Prostate gland (tissue), 2 donors: ENCODE measurements around the gene SIGLEC15. TPM values are rescaled to one million over a fixed set of nuclear protein-coding genes. Genes with fewer than 3 reads are reported as not detected.

Source experiments
- DNase-seq: peaks from one replicate; pipeline ENCODE4 v3.0.0-alpha.2; 2019; ENCODE audit warnings: low spot score
- H3K27ac ChIP-seq, 2 donors: fragments of 200-600 bp; sonication (generic); 2 replicates each; pipeline ENCODE4 v1.5.1; 2017 to 2019
- H3K27me3 ChIP-seq: fragments of 200-600 bp; sonication (generic); replicated peaks from 2 replicates; pipeline ENCODE4 v1.5.1; 2019; ENCODE audit not compliant: insufficient read depth
- H3K36me3 ChIP-seq, 2 donors: fragments of 200-600 bp; sonication (generic); 1 replicate in 1 of 2; 2 replicates in 1 of 2; pipeline versions ENCODE4 v1.5.1 to v1.8.1; 2017 to 2019
- H3K4me1 ChIP-seq: fragments of 200-600 bp; sonication (generic); replicated peaks from 2 replicates; pipeline ENCODE4 v1.5.1; 2019
- H3K4me3 ChIP-seq, 2 donors: fragments of 200-600 bp; sonication (generic); 2 replicates each; pipeline ENCODE4 v1.5.1; 2017 to 2019
- H3K9me3 ChIP-seq: fragments of 200-600 bp; sonication (generic); 2 replicates; pipeline ENCODE4 v1.5.1; 2017
- POLR2A ChIP-seq: fragments of 450-650 bp; IDR thresholded peaks from one replicate; pipeline ENCODE4 v1.6.1; 2016; ENCODE audit warnings: antibody characterized with exemption, mild to moderate bottlenecking
- POLR2AphosphoS5 ChIP-seq: sonication (generic); formaldehyde crosslinking; IDR thresholded peaks from one replicate; pipeline ENCODE4 v1.6.1; 2017; ENCODE audit warnings: antibody characterized with exemption
- WGBS: methylation state at CpG from one replicate; pipeline ENCODE4 v1.1.5; 2018; 5-methylcytosine and 5-hydroxymethylcytosine counted together
- intact Hi-C: fragments of 100-400 bp; cut with DNase I; formaldehyde crosslinking; loops from one replicate; pipeline ENCODE4 v1.14.2; 2022
- total RNA-seq, 2 donors: library from RNA; depleted of rRNA; stranded (reverse); fragments of >200 nt; gene quantifications; one replicate each; pipeline ENCODE4 v1.1.0, GENCODE V29; 2016
- TF ChIP-seq, protein P1 (sequence below), 4 experiments: fragments of 200-600 bp in 2 of 4; fragments of 450-650 bp in 2 of 4; sonication (generic) in 2 of 4; IDR thresholded peaks; 1 replicate in 3 of 4; 2 replicates in 1 of 4; pipeline ENCODE4 v1.5.1; 2016 to 2019; ENCODE audit warnings: antibody characterized with exemption in 4 of 4, mild to moderate bottlenecking in 2 of 4, moderate library complexity in 2 of 4

The SIGLEC15 gene
- total RNA-seq, 2 donors from 2014 or later, result 0.91 TPM; not detected in 1

DNA sequence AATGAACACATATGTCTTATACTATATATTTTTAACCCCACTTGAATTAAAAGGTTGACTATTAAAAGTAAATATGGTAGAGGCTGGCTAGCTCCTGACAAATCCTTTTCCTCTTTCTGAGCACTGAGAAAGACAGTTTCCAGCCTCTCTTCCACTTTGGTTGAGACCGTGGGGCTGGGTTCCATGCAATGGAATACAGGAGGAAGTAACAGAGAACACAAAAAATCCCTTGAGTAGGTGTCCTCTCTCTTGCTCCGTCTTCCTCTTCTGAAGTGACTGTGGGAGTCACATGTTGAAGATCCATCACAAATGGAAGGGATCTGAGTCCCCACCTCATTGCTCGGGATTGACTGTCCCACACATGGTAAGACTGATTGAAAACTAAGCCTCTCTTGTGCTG, 36.6 kb upstream of the SIGLEC15 start:
- 91% methylated on average over 3 of the region's 3 CpGs for WGBS
- H3K36me3 ChIP-seq, result no peaks in the 10 kb centered on the region
- H3K27ac ChIP-seq, result no peak overlapping the region
- no peak for DNase-seq
- no peak overlapping the region for H3K4me3 ChIP-seq
- intact Hi-C loops, result no loop called here
- no peaks in the 10 kb centered on the region for H3K9me3 ChIP-seq
- no peaks in the 10 kb centered on the region for H3K27me3 ChIP-seq
- no peak for TF ChIP-seq POLR2A
- TF ChIP-seq POLR2AphosphoS5, result no peak
- TF ChIP-seq, protein P1, sequence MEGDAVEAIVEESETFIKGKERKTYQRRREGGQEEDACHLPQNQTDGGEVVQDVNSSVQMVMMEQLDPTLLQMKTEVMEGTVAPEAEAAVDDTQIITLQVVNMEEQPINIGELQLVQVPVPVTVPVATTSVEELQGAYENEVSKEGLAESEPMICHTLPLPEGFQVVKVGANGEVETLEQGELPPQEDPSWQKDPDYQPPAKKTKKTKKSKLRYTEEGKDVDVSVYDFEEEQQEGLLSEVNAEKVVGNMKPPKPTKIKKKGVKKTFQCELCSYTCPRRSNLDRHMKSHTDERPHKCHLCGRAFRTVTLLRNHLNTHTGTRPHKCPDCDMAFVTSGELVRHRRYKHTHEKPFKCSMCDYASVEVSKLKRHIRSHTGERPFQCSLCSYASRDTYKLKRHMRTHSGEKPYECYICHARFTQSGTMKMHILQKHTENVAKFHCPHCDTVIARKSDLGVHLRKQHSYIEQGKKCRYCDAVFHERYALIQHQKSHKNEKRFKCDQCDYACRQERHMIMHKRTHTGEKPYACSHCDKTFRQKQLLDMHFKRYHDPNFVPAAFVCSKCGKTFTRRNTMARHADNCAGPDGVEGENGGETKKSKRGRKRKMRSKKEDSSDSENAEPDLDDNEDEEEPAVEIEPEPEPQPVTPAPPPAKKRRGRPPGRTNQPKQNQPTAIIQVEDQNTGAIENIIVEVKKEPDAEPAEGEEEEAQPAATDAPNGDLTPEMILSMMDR (IDR thresholded peaks at IDR 0.05), result no peak
- H3K4me1 ChIP-seq, result peaks cover 5% of the 10 kb centered on the region

DNA sequence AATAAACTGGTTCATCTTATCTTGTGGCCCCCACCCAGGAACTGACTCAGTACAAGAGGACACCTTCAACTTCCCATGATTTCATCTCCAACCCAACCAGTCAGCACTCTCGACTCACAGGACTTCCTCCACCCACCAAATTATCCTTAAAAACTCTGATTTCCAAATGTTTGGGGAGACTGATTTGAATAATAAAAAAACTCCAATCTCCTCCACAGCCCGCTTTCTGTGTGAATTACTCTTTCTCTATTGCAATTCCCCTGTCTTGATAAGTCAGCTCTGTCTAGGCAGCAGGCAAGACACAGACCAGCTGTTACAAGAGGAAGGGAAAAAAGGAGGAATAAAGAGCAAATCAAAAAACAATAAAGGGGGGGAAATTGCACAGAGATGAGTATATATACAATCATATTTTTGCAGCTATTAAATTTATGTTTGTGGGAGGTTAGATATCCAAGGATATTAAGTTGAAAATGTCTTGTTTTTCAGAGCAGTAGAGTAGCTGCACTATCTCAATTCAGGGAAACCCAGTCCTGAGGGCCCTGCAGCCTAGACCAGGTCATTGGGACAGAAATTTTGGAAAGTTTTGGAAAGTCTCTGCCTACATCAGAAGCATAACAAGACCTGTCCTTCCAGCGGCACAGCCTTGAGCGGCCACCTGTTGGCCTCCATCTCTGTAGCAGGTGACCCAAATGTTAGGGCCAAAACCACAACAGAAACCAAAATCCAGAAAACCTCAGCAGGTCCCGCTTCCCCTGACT, 32.8 kb upstream of the SIGLEC15 start:
- no peak overlapping the region for H3K4me3 ChIP-seq
- TF ChIP-seq, protein P1 (IDR thresholded peaks at IDR 0.05), result no peak
- TF ChIP-seq POLR2AphosphoS5 (no peak), POLR2A (no peak)
- no peaks in the 10 kb centered on the region for H3K27me3 ChIP-seq
- H3K27ac ChIP-seq, result no peak overlapping the region
- H3K36me3 ChIP-seq, result no peaks in the 10 kb centered on the region
- H3K9me3 ChIP-seq, result no peaks in the 10 kb centered on the region
- H3K4me1 ChIP-seq, result no peaks in the 10 kb centered on the region
- intact Hi-C loops, result no loop called here
- 69% methylated on average over 5 of the region's 5 CpGs for WGBS
- no peak for DNase-seq

DNA sequence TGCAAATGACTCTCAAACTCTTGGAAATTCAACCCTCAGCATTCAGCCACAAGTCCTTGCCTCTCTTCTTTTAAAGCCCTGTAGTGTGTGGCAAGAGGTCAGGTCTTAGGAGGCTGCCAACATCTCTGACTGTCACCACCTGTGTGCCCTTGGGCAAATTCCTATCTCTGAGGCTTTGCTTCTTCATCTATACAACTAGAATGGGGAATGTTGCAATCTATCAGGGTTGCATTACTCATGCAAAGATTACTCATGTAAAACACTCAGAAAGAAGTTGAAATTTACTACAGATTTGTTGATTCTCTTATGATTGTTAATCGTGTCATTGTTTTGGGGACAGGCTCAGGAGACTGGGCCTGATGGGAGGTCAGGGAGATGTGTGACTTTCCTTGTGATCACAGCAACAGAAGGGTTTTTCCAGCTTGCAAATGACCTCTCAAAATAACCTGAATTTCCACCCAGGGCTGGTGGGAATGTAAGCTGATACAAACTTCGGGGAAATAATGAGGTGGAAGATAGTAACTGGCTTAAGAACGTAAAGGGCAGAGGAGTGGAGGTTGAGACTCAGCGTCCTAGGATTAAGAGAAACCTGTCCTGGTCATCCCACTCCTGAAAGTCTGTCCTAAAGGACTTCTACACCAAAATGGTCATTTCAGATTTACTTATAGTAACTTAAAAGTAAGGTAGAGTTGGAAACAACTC, 32.1 kb upstream of the SIGLEC15 start:
- Histone ChIP-seq H3K9me3 (no peaks in the 10 kb centered on the region), H3K4me3 (no peak overlapping the region), H3K36me3 (no peaks in the 10 kb centered on the region), H3K4me1 (no peaks in the 10 kb centered on the region), H3K27ac (peak overlapping the region in 1 of 2 donors; percentile 38), H3K27me3 (no peaks in the 10 kb centered on the region)
- DNase-seq, result peak; percentile 75
- intact Hi-C loops, result no loop called here
- no peak for TF ChIP-seq POLR2A
- peak; percentile 73 for TF ChIP-seq POLR2AphosphoS5
- WGBS, result 42% methylated on average over 4 of the region's 4 CpGs

DNA sequence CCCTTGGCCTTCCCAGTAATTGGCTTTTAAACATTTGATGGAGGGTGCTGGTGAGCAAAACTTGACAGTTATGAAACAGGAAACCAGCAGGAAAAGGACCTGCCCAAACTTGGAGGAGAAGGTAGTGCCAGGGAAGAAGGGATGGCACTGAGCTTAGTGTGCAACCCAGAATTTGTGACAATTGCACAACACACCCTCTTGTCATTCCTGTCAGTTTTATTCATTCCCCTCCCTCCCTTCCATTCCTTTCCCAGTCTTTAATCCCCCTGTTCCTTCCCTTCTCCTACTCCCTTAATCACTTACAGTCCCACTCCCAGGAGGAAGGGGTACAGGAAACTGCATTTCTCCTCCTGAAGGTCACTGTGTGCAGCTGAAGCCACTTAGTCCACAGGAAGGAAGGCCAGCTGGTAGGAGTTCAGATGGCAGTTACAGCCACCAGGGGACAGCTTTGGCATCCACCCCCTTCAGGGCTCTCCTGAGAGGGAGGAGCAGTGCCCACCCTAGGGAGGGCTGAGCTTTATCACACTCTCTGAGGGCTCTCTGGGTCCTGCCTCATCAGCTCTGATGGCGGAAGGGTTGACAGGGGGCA, 24.0 kb upstream of the SIGLEC15 start:
- intact Hi-C loops, result no loop called here
- Histone ChIP-seq H3K4me1 (peaks cover 7% of the 10 kb centered on the region), H3K9me3 (no peaks in the 10 kb centered on the region), H3K27me3 (no peaks in the 10 kb centered on the region), H3K36me3 (no peaks in the 10 kb centered on the region), H3K4me3 (no peak overlapping the region), H3K27ac (peak overlapping the region; percentile 37 to 75)
- WGBS, result 100% methylated on average over 1 of the region's 1 CpG
- DNase-seq, result no peak
- no peak for TF ChIP-seq POLR2A
- TF ChIP-seq, protein P1 (IDR thresholded peaks at IDR 0.05), result no peak
- peak; percentile 16 for TF ChIP-seq POLR2AphosphoS5

DNA sequence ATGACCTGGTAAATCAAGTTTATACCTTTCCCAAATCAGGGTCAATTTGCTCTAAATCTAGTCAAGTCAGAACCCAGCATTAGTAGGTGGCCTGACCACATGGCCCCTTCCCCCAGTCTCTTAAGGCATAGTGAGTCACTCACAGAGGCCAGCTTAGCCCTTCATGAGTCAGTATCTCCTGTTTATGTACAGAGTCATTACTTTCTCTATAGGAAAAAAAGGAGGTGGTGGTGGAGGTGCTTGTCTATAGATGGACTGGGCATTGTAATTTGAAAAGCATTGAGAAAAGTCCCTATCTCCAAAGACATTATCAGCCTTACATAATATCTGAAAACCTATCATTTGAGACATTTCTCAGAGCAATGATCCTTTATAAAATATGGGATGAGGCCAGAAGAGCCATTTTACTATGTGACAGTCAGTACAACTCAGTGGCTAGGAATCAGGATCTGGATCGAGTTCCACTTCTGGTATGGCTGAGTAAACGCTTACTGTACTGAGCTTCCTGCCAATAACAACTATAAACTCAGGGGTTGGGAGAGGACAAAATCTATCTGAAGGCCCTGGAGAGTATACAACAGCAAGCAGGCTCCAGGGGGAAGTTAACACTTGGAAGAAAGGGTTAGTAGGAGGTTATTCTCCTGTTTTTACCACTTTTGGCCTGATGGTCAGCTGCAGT, 22.5 kb upstream of the SIGLEC15 start:
- WGBS, result 14% methylated on average over 2 of the region's 2 CpGs
- H3K4me3 ChIP-seq, result no peak overlapping the region
- H3K27me3 ChIP-seq, result no peaks in the 10 kb centered on the region
- intact Hi-C loops, result no loop called here
- peak; percentile 81 for TF ChIP-seq POLR2AphosphoS5
- TF ChIP-seq, protein P1 (IDR thresholded peaks at IDR 0.05), result no peak
- no peaks in the 10 kb centered on the region for H3K9me3 ChIP-seq
- H3K36me3 ChIP-seq, result no peaks in the 10 kb centered on the region
- peak overlapping the region; percentile 49 to 75 for H3K27ac ChIP-seq
- peaks cover 7% of the 10 kb centered on the region for H3K4me1 ChIP-seq
- DNase-seq, result peak; percentile 82
